H1 (cell line): ENCODE results near the gene GBE1. TPM values are rescaled to one million over a fixed set of nuclear protein-coding genes. Genes with fewer than 3 reads are reported as not detected.
A peak's percentile ranks its signal among the peaks of the same experiment; 100 is the strongest.

ENCODE experiments used
- CHD7 ChIP-seq: fragments of 300-600 bp; sonication (generic); IDR thresholded peaks from 2 replicates; pipeline ENCODE4 v1.7.1; 2012; ENCODE audit warnings: low read length, moderate library complexity, mild to moderate bottlenecking, inconsistent platforms; ENCODE audit not compliant: insufficient replicate concordance
- KDM1A ChIP-seq: fragments of 200-600, 300-600 bp; sonication (generic); IDR thresholded peaks from 2 replicates; pipeline ENCODE4 v1.7.1; 2016; ENCODE audit warnings: mild to moderate bottlenecking, low read length, borderline replicate concordance
- NRF1 ChIP-seq: IDR thresholded peaks from 2 replicates; pipeline ENCODE4 v1.6.1; 2011; ENCODE audit warnings: mild to moderate bottlenecking, low read depth, low read length, improper control_type of control experiment
- RAD21 ChIP-seq, 2 experiments: IDR thresholded peaks in 1 of 2; conservative IDR thresholded peaks in 1 of 2; 2 replicates each; pipeline ENCODE4 v1.6.1; 2011; ENCODE audit warnings: low read depth in 2 of 2, low read length in 2 of 2, improper control_type of control experiment in 1 of 2, inconsistent platforms in 1 of 2, mild to moderate bottlenecking in 1 of 2, moderate library complexity in 1 of 2
- polyA plus RNA-seq, 7 experiments: library from polyadenylated mRNA; depleted of rRNA in 3 of 7; stranded (reverse) in 5 of 7; unstranded in 2 of 7; fragments of >200 nt in 5 of 7; fragments of 200-250 nt in 2 of 7; gene quantifications; 1 replicate in 5 of 7; 2 replicates in 1 of 7; 4 replicates in 1 of 7; pipeline versions ENCODE4 v1.2.1 to v1.2.3, GENCODE V29; 2011 to 2013; ENCODE audit warnings: missing spikeins in 2 of 7, mixed read lengths in 2 of 7
- total RNA-seq: library from RNA; stranded (reverse); fragmentation: NEBNext Ultra II Directional; extraction: Animal tissue kit (Norgen Biotek cat#: 25700); gene quantifications from 2 replicates; pipeline ENCODE4 v1.2.1, GENCODE V29; 2021

GBE1 gene
- total and polyA plus RNA-seq, 2 of the 8 experiments (the other 6 are each of a cell fraction or from before 2014, with no cell fraction given): 3.3 to 7.3 TPM

- TF ChIP-seq CHD7 (no peak), NRF1 (no peak), KDM1A (no peak), RAD21 (IDR thresholded peaks at IDR 0.05 in 1 of 2, conservative IDR thresholded peaks at IDR 0.05 in 1 of 2; ENCODE audit: low read depth in 2 of 2, low read length in 2 of 2) (peak; percentile 75)
Observed at GRCh38 chr3:81581966-81582599, 179.4 kb downstream of the GBE1 start (continued).
